Sigmoid colon (tissue), 7 donors: ENCODE data around the gene CNN2. TPM values are rescaled to one million over a fixed set of nuclear protein-coding genes. Genes with fewer than 3 reads are reported as not detected.

Experiments
- DNase-seq: peaks from one replicate; pipeline ENCODE4 v3.0.0-alpha.2; 2019
- H3K27ac ChIP-seq, 4 donors: fragments of 200-600 bp; sonication (generic); one replicate each; pipeline ENCODE4 v1.5.1; 2016 to 2019; ENCODE audit warnings: mild to moderate bottlenecking in 1 of 4
- H3K27me3 ChIP-seq, 3 donors: fragments of 200-600 bp; sonication (generic); one replicate each; pipeline ENCODE4 v1.5.1; 2019; ENCODE audit warnings: mild to moderate bottlenecking in 1 of 3
- H3K36me3 ChIP-seq, 4 donors: fragments of 200-600 bp; sonication (generic); one replicate each; pipeline ENCODE4 v1.5.1; 2016 to 2019
- H3K4me1 ChIP-seq, 4 donors: fragments of 200-600 bp; sonication (generic); one replicate each; pipeline ENCODE4 v1.5.1; 2017 to 2019
- H3K4me3 ChIP-seq, 4 donors: fragments of 200-600 bp; sonication (generic); one replicate each; pipeline ENCODE4 v1.5.1; 2017 to 2019; ENCODE audit warnings: mild to moderate bottlenecking in 2 of 4, moderate library complexity in 1 of 4
- H3K9me3 ChIP-seq, 4 donors: fragments of 200-600 bp in 3 of 4; sonication (generic) in 3 of 4; one replicate each; pipeline versions ENCODE4 v1.5.1 to v1.6.1; 2013 to 2019
- CTCF ChIP-seq, 4 experiments: fragments of 450-650 bp in 3 of 4; fragments of 200-600 bp in 1 of 4; IDR thresholded peaks; one replicate each; pipeline ENCODE4 v1.5.1; 2016 to 2019; ENCODE audit warnings: antibody characterized with exemption in 4 of 4, mild to moderate bottlenecking in 3 of 4, moderate library complexity in 2 of 4
- EP300 ChIP-seq, 4 donors: sonication (generic); formaldehyde crosslinking; IDR thresholded peaks; one replicate each; pipeline ENCODE4 v1.6.1; 2017; ENCODE audit warnings: antibody characterized with exemption in 4 of 4
- POLR2A ChIP-seq, 2 donors: fragments of 450-650 bp; IDR thresholded peaks; one replicate each; pipeline ENCODE4 v1.6.1; 2016; ENCODE audit warnings: antibody characterized with exemption in 2 of 2, mild to moderate bottlenecking in 2 of 2, moderate library complexity in 2 of 2
- POLR2AphosphoS5 ChIP-seq, 4 donors: sonication (generic); formaldehyde crosslinking; IDR thresholded peaks; one replicate each; pipeline ENCODE4 v1.6.1; 2017; ENCODE audit warnings: antibody characterized with exemption in 4 of 4
- WGBS, 2 donors: extraction: QIAGEN DNeasy Blood & Tissue Kit; methylation state at CpG; one replicate each; pipeline ENCODE4 v1.1.7; 2013; 5-methylcytosine and 5-hydroxymethylcytosine counted together
- intact Hi-C: fragments of 100-400 bp; cut with DNase I; formaldehyde crosslinking; loops from one replicate; pipeline ENCODE4 v1.15.1; 2023
- polyA plus RNA-seq, 3 donors: library from polyadenylated mRNA; stranded (reverse); fragments of 200-250 nt; gene quantifications; one replicate each; pipeline ENCODE4 v1.2.3, GENCODE V29; 2013
- total RNA-seq, 4 donors: library from RNA; depleted of rRNA; stranded (reverse); fragments of >200 nt; gene quantifications; one replicate each; pipeline ENCODE4 v1.1.0, GENCODE V29; 2016
- donor health status: healthy with polysubstance abuse.
- donor health status: Bipolar disorder and iron deficiency.
- donor health status: healthy.

Gene CNN2
- total and polyA plus RNA-seq, 7 donors = 25.5 to 115 (median 48.0) TPM

DNA sequence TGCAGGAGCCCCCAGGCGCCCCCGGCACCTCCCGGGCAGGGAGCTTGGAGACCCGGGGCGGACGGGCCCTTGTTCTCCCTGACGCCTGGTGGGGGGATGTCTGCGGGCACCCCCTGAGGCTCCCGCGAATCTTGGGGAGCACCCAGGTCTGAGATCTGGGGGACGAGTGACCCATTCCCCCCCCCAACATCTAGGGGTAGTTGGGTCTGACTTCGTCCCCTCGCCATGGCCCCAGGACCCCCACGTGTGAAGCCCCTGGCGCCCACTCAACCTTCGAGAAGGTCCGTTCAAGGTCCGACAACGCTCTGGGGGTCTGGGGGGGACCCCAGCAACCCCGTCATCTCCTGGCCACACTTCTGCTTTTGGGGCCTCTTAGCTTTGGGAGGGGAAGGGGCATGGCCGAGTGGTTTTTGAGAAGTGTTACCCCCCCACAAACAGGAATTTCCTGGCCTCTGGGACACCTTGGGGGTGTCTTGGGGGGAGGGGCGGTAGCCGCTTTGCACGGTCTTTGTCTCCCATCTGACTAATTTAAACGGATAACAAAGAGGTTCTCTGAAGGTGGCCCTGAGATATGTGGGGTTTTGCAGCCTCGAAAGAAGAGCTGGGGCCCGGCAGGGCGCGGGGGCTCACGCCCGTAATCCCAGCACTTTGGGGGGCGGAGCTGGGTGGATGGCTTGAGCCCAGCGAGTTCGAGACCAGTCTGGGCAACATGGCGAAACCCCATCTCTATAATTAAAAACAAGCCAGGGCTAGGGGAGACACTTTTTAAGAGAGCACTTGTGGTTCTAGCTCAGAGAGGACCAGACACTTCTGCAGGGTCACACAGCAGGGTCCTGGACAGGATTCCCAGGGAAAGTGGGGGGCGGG, 608 bp downstream of the CNN2 start:
- peaks cover 0 to 56% (median 39%) of the 10 kb centered on the region in 4 donors for H3K4me1 ChIP-seq
- peak overlapping the region; percentile 82 to 100 (median 90) for H3K4me3 ChIP-seq
- H3K27ac ChIP-seq = peak overlapping the region; percentile 95 to 100 (median 98)
- TF ChIP-seq CTCF (IDR thresholded peaks at IDR 0.05) (no peak), POLR2AphosphoS5 (IDR thresholded peaks at IDR 0.05) (no peak), EP300 (IDR thresholded peaks at IDR 0.05) (no peak), POLR2A (IDR thresholded peaks at IDR 0.05) (no peak)
- H3K27me3 ChIP-seq = no peaks in the 10 kb centered on the region
- intact Hi-C loops = loop anchor here (5.0 kb wide), 1 partner anchor 70 kb away; the partner anchor contains the start of gene POLR2E
- no peaks in the 10 kb centered on the region for H3K9me3 ChIP-seq
- peaks cover 2 to 5% (median 4%) of the 10 kb centered on the region in 4 donors for H3K36me3 ChIP-seq
- DNase-seq = no peak
- WGBS, 2 donors = 1 to 2% methylated on average over 36 of the region's 36 CpGs

DNA sequence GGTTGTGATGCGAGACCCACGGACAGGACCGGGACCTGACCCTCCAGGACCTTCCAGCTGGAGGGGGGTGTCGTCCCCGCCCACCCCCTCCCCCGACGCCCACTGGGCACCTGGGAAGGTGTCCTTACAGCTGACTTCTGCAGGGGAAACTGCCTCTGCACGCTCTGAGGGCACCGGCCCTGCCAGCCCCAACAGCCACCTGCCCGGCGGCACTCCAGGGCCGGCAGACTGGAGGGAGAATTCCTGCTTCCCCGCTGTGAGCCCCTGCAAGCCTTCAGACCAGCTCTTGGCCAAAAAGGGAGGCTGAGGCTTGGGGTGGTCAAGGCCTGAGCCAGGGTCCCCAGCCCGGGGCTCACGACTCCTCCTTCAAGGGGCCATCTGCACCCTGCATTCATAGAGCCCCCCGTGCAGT, 1.2 kb downstream of the CNN2 start:
- intact Hi-C loops = loop anchor here (5.0 kb wide), 1 partner anchor 70 kb away; the partner anchor contains the start of gene POLR2E
- WGBS, 2 donors = 1 to 2% methylated on average over 16 of the region's 16 CpGs
- Histone ChIP-seq H3K4me1 (peaks cover 0 to 50% (median 32%) of the 10 kb centered on the region in 4 donors), H3K36me3 (peaks cover 9 to 11% (median 11%) of the 10 kb centered on the region in 4 donors), H3K4me3 (peak overlapping the region; percentile 82 to 100 (median 90)), H3K27me3 (no peaks in the 10 kb centered on the region), H3K9me3 (no peaks in the 10 kb centered on the region), H3K27ac (peak overlapping the region; percentile 95 to 100 (median 98))
- DNase-seq = no peak
- TF ChIP-seq POLR2A (IDR thresholded peaks at IDR 0.05) (no peak), CTCF (IDR thresholded peaks at IDR 0.05) (no peak), POLR2AphosphoS5 (IDR thresholded peaks at IDR 0.05) (no peak), EP300 (IDR thresholded peaks at IDR 0.05) (no peak)

DNA sequence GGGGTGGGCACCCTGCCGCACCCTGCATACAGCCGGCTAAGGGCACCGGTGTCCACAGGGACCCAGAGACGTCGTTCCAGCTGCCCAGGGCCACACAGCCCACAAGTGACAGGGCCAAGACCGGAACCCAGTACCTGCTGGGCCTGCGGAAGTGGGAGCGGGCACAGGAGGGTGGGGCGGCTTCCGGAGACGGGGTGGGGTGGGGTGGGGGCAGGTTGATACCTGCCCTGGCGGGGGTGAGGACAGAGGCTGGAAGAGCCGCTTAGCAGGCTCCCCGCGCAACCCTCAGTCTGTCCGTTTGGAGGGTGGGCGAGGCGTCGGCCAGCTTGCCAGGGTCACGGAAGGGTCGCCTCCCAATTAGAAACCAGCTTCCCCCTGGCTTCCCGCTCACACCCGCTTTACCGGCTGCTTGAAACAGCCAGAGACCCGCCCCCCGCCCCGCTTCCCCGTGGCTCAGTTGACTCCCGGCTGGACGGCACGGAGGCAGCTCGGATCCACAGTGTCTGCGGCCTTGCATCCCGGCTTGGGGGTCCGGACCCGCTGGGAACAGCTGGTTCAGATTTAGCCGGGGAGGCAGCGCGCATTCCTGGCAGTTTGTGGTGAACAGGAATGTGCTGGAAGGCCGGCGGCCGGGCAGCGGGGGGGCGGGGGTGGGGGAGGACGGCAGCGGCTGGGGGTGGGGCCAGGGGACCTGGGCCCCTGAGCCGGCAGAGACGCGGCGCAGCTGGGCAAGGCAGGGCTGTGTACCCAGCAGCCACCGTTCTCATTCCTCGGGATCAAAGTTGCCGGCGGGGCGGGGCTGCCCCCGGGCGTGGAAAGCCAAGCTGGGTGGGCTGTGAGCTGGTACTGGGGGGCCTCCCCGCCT, 1.9 kb downstream of the CNN2 start:
- Histone ChIP-seq H3K9me3 (no peaks in the 10 kb centered on the region), H3K27me3 (no peaks in the 10 kb centered on the region), H3K4me3 (peak overlapping the region; percentile 82 to 100 (median 90)), H3K36me3 (peaks cover 15 to 18% (median 17%) of the 10 kb centered on the region in 4 donors), H3K4me1 (peaks cover 0 to 43% (median 29%) of the 10 kb centered on the region in 4 donors), H3K27ac (peak overlapping the region; percentile 95 to 100 (median 98))
- DNase-seq = peak; percentile 88
- 1 to 2% methylated on average over 58 of the region's 58 CpGs for whole genome bisulfite sequencing, 2 donors
- TF ChIP-seq POLR2A (IDR thresholded peaks at IDR 0.05) = no peak
- TF ChIP-seq POLR2AphosphoS5 (IDR thresholded peaks at IDR 0.05) = peak; percentile 40 to 63 (median 44)
- TF ChIP-seq CTCF (IDR thresholded peaks at IDR 0.05) = no peak
- TF ChIP-seq EP300 (IDR thresholded peaks at IDR 0.05) = no peak
- intact Hi-C loops = loop anchor here (5.0 kb wide), 1 partner anchor 69 kb away; the partner anchor contains the start of gene POLR2E

DNA sequence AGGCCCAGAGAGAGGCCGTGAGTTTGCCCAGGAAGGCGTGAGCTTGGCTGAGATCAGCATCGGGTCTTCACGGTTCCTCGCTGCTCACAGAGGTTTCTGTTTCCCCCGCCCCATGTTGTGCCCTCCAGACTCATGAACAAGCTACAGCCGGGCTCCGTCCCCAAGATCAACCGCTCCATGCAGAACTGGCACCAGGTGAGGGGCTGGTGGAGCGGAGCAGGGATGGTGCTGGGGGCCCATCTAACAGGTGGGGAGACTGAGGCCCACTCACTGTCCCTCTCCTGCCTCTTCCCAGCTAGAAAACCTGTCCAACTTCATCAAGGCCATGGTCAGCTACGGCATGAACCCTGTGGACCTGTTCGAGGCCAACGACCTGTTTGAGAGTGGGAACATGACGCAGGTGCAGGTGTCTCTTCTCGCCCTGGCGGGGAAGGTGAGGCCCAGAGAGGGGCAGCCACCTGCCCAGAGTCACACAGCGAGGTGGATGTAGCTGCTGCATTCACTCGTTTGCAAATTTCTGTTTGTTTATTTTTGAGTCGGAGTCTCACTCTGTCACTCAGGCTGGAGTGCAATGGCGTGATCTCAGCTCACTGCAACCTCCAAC, 6.0 kb downstream of the CNN2 start:
- intact Hi-C loops = no loop called here
- 89 to 94% methylated on average over 20 of the region's 20 CpGs for WGBS, 2 donors
- Histone ChIP-seq H3K4me3 (no peak overlapping the region), H3K9me3 (no peaks in the 10 kb centered on the region), H3K27ac (no peak overlapping the region), H3K36me3 (peaks cover 16 to 41% (median 21%) of the 10 kb centered on the region in 4 donors), H3K4me1 (peaks cover 0 to 36% (median 24%) of the 10 kb centered on the region in 4 donors), H3K27me3 (no peaks in the 10 kb centered on the region)
- DNase-seq = no peak
- no peak for TF ChIP-seq CTCF (IDR thresholded peaks at IDR 0.05)
- no peak for TF ChIP-seq POLR2AphosphoS5 (IDR thresholded peaks at IDR 0.05)
- TF ChIP-seq POLR2A (IDR thresholded peaks at IDR 0.05) = no peak
- no peak for TF ChIP-seq EP300 (IDR thresholded peaks at IDR 0.05)
